ENCODE data around the gene MYO9A.

The MYO9A gene

DNA sequence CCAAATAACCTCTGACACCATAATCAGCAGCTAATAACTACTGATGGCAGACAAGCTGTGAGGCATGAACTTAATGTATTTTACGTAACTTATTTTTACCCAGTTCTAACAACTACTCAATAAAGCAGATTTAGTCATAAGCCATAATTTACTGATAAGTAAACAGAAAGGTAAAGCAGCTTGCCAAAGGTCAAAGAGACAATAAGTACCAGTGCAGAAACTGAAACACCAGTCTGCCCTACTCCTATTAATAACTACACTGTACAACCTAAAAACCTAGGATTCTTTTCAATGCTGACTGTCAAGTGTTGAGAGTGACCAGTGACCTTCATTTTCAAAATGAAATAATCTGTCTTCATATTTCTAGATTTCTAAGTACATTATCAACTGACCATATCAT, 155.4 kb downstream of the MYO9A start:
- H3K27me3 ChIP-seq (ENCODE audit: insufficient read depth, poor library complexity, severe bottlenecking), result no peaks in the 10 kb centered on the region
- no peak for DNase-seq (ENCODE audit: low read depth in 1 of 2, low spot score in 1 of 2)
- H3K27ac ChIP-seq (replicated peaks), result no peak overlapping the region
- TF ChIP-seq, protein P1, sequence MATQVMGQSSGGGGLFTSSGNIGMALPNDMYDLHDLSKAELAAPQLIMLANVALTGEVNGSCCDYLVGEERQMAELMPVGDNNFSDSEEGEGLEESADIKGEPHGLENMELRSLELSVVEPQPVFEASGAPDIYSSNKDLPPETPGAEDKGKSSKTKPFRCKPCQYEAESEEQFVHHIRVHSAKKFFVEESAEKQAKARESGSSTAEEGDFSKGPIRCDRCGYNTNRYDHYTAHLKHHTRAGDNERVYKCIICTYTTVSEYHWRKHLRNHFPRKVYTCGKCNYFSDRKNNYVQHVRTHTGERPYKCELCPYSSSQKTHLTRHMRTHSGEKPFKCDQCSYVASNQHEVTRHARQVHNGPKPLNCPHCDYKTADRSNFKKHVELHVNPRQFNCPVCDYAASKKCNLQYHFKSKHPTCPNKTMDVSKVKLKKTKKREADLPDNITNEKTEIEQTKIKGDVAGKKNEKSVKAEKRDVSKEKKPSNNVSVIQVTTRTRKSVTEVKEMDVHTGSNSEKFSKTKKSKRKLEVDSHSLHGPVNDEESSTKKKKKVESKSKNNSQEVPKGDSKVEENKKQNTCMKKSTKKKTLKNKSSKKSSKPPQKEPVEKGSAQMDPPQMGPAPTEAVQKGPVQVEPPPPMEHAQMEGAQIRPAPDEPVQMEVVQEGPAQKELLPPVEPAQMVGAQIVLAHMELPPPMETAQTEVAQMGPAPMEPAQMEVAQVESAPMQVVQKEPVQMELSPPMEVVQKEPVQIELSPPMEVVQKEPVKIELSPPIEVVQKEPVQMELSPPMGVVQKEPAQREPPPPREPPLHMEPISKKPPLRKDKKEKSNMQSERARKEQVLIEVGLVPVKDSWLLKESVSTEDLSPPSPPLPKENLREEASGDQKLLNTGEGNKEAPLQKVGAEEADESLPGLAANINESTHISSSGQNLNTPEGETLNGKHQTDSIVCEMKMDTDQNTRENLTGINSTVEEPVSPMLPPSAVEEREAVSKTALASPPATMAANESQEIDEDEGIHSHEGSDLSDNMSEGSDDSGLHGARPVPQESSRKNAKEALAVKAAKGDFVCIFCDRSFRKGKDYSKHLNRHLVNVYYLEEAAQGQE (IDR thresholded peaks at IDR 0.05; ENCODE audit: insufficient replicate concordance, low read depth), result no peak
- TF ChIP-seq, protein P2, sequence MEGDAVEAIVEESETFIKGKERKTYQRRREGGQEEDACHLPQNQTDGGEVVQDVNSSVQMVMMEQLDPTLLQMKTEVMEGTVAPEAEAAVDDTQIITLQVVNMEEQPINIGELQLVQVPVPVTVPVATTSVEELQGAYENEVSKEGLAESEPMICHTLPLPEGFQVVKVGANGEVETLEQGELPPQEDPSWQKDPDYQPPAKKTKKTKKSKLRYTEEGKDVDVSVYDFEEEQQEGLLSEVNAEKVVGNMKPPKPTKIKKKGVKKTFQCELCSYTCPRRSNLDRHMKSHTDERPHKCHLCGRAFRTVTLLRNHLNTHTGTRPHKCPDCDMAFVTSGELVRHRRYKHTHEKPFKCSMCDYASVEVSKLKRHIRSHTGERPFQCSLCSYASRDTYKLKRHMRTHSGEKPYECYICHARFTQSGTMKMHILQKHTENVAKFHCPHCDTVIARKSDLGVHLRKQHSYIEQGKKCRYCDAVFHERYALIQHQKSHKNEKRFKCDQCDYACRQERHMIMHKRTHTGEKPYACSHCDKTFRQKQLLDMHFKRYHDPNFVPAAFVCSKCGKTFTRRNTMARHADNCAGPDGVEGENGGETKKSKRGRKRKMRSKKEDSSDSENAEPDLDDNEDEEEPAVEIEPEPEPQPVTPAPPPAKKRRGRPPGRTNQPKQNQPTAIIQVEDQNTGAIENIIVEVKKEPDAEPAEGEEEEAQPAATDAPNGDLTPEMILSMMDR (IDR thresholded peaks at IDR 0.05; ENCODE audit: insufficient read depth, low read length), result no peak
- TF ChIP-seq POLR2AphosphoS5 (IDR thresholded peaks at IDR 0.05; ENCODE audit: low read depth) (no peak), SPI1 (IDR thresholded peaks at IDR 0.05; ENCODE audit: borderline replicate concordance, low read depth) (no peak), GABPA (IDR thresholded peaks at IDR 0.05; ENCODE audit: low read depth) (no peak)
- no peak overlapping the region for H3K4me3 ChIP-seq (replicated peaks; ENCODE audit: insufficient read depth, low read length)

DNA sequence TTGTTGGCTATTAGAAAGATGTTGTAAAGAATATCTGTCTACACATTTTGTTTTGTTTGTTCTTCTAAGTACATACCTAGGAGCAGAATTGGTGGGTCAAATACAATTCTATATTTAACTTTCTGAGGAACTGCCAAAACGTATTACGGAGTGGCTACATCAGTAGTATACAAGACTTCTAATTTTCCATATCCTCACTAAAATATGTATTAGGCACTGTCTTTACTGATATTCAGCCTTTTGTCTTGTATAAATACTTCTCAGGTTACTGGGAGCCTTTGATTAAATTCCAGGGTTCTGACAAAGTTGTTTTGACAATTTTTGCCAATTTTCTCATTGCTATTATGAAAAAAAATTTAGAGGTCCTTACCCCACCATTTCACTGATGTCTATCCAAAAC, 160.9 kb downstream of the MYO9A start:
- TF ChIP-seq, protein P1 (IDR thresholded peaks at IDR 0.05; ENCODE audit: insufficient replicate concordance, low read depth), result no peak
- TF ChIP-seq, protein P2 (IDR thresholded peaks at IDR 0.05; ENCODE audit: insufficient read depth, low read length), result no peak
- Histone ChIP-seq H3K27ac (replicated peaks) (no peak overlapping the region), H3K27me3 (ENCODE audit: insufficient read depth, poor library complexity, severe bottlenecking) (no peaks in the 10 kb centered on the region), H3K4me3 (replicated peaks; ENCODE audit: insufficient read depth, low read length) (no peak overlapping the region)
- DNase-seq (ENCODE audit: low read depth in 1 of 2, low spot score in 1 of 2), result no peak

DNA sequence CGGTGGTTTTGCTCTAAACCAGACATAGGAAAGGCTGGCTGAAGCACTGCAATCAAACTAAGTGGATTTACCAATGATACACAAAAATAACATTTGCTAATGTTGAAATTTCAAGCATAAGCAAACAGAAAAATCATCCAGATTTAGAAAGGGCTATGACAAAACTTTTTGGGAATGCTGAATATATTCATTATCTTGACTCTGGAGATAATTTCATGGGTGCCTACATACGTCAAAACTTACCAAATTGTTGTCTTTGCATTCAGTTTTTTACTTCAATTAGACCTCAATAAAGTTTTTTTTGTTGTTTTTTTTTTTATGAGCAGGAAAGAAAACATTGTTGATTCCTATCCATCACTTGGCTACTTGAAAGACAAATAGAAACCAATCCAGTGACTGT, 166.8 kb downstream of the MYO9A start:
- Histone ChIP-seq H3K27me3 (ENCODE audit: insufficient read depth, poor library complexity, severe bottlenecking) (no peaks in the 10 kb centered on the region), H3K4me3 (replicated peaks; ENCODE audit: insufficient read depth, low read length) (no peak overlapping the region), H3K27ac (replicated peaks) (no peak overlapping the region)
- TF ChIP-seq, protein P1 (IDR thresholded peaks at IDR 0.05; ENCODE audit: insufficient replicate concordance, low read depth), result no peak
- TF ChIP-seq GABPA (IDR thresholded peaks at IDR 0.05; ENCODE audit: low read depth) (no peak), POLR2AphosphoS5 (IDR thresholded peaks at IDR 0.05; ENCODE audit: low read depth) (no peak), SPI1 (IDR thresholded peaks at IDR 0.05; ENCODE audit: borderline replicate concordance, low read depth) (no peak)
- TF ChIP-seq, protein P2 (IDR thresholded peaks at IDR 0.05; ENCODE audit: insufficient read depth, low read length), result no peak
- no peak for DNase-seq (ENCODE audit: low read depth in 1 of 2, low spot score in 1 of 2)
